Type B pancreatic cell (in vitro differentiated cells): ENCODE measurements around the gene PRICKLE2. TPM values are rescaled to one million over a fixed set of nuclear protein-coding genes. Genes with fewer than 3 reads are reported as not detected.

Experiments used
- DNase-seq: peaks from one replicate; pipeline ENCODE4 v3.0.0; 2021; ENCODE audit warnings: mixed read lengths; ENCODE audit not compliant: unreplicated experiment; ENCODE audit errors: extremely low spot score
- H3K27ac Mint-ChIP-seq: 2 replicates; pipeline ENCODE4 v1.8.0; 2021; ENCODE audit warnings: mild to moderate bottlenecking, mixed read lengths
- H3K27me3 Mint-ChIP-seq: 2 replicates; pipeline ENCODE4 v1.8.0; 2021; ENCODE audit warnings: mixed read lengths
- H3K36me3 Mint-ChIP-seq: 2 replicates; pipeline ENCODE4 v1.8.0; 2021; ENCODE audit warnings: mixed read lengths
- H3K4me1 Mint-ChIP-seq: one replicate; pipeline ENCODE4 v1.8.0; 2021; ENCODE audit warnings: mixed read lengths; ENCODE audit not compliant: unreplicated experiment
- H3K4me3 Mint-ChIP-seq: 2 replicates; pipeline ENCODE4 v1.8.0; 2021; ENCODE audit warnings: mild to moderate bottlenecking, mixed read lengths
- H3K9me3 Mint-ChIP-seq: 2 replicates; pipeline ENCODE4 v1.8.0; 2021; ENCODE audit warnings: mixed read lengths
- CTCF ChIP-seq: fragments of 200-600 bp; sonication (generic); conservative IDR thresholded peaks from 2 replicates; pipeline ENCODE4 v1.5.0; 2021; ENCODE audit warnings: antibody characterized with exemption, mild to moderate bottlenecking
- total RNA-seq: library from RNA; stranded (reverse); gene quantifications from 2 replicates; pipeline ENCODE4 v1.2.1, GENCODE V29; 2021; ENCODE audit warnings: low replicate concordance

PRICKLE2 gene
- total RNA-seq, 1 donor from 2014 or later: 23.6 TPM

DNA sequence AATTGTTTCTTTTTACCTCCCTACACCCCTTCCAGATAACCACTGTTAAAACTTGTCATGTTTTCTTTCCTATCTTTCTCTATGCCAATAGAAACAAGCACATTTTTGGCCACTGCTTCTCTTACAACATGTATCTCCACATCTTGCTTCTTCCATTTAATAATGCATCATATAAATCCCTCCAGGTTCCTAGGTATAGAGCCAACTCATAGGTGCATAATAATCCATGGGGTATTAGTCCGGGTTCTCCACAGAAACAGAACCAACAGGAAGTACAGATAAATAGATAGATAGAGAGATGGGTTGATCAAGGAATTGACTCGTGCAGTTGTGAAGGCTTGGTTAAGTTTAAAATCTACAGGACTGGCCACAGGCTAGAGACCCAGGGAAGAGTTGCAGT lies 160.5 kb downstream of the PRICKLE2 start:
- Mint-ChIP-seq H3K4me3 (no peak overlapping the region), H3K4me1 (peaks cover 25% of the 10 kb centered on the region), H3K36me3 (no peaks in the 10 kb centered on the region), H3K27ac (no peak overlapping the region), H3K9me3 (peaks cover 15% of the 10 kb centered on the region), H3K27me3 (peaks cover 4% of the 10 kb centered on the region)
- no peak for DNase-seq
- TF ChIP-seq CTCF: no peak

DNA sequence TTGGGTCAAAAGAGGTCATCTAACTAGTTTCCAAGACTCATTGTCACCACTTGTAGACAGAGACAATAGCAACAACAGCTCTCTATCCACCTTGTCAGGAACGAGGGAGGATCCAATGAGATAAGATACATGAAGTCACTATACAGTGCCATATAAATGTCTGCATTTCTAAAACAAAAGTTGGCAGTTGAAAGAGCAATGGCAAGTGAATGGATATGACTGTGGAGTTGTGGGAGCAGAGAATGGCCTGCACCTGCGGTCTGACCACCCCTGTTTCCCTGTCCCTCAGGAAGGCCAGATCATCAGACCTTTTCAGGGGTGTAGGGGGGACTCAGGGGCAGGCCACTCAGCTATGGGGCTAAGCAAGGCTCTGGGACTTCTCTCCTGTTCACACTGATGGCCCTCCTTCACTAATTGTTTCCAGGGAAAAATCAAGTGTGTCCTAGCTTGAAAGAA lies 161.3 kb downstream of the PRICKLE2 start:
- Mint-ChIP-seq H3K9me3 (peaks cover 7% of the 10 kb centered on the region), H3K4me1 (peaks cover 30% of the 10 kb centered on the region), H3K27me3 (peaks cover 7% of the 10 kb centered on the region), H3K4me3 (no peak overlapping the region), H3K27ac (peak overlapping the region; percentile 17), H3K36me3 (no peaks in the 10 kb centered on the region)
- no peak for DNase-seq
- no peak for TF ChIP-seq CTCF

GRCh38 chr3:64063207-64063982 lies 161.9 kb downstream of the PRICKLE2 start:
- Mint-ChIP-seq H3K4me1 (peaks cover 37% of the 10 kb centered on the region), H3K27me3 (peaks cover 7% of the 10 kb centered on the region), H3K27ac (peak overlapping the region; percentile 17), H3K9me3 (peaks cover 3% of the 10 kb centered on the region), H3K36me3 (no peaks in the 10 kb centered on the region), H3K4me3 (no peak overlapping the region)
- no peak for TF ChIP-seq CTCF
- no peak for DNase-seq

DNA sequence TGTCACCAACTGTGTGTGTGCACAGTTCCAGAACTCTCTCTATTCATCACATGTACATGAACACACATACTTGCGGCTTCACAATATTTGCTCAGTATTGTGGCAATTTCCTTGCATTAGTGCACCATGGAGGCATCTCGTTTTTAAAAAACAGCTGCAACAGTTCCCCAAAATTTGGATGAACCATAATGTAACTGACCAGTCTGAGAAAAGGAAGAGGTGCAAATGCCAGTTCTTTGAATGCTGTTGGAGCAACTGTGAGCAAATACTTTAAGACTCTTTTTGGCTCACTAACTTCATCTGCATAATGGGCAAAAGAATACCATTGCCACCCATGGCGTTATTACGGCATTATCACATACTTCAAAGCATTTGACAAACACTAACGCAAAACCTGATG lies 163.6 kb downstream of the PRICKLE2 start:
- Mint-ChIP-seq H3K27ac (no peak overlapping the region), H3K4me1 (peaks cover 34% of the 10 kb centered on the region), H3K36me3 (no peaks in the 10 kb centered on the region), H3K27me3 (peaks cover 7% of the 10 kb centered on the region), H3K4me3 (no peak overlapping the region), H3K9me3 (no peaks in the 10 kb centered on the region)
- DNase-seq: no peak
- no peak for TF ChIP-seq CTCF

DNA sequence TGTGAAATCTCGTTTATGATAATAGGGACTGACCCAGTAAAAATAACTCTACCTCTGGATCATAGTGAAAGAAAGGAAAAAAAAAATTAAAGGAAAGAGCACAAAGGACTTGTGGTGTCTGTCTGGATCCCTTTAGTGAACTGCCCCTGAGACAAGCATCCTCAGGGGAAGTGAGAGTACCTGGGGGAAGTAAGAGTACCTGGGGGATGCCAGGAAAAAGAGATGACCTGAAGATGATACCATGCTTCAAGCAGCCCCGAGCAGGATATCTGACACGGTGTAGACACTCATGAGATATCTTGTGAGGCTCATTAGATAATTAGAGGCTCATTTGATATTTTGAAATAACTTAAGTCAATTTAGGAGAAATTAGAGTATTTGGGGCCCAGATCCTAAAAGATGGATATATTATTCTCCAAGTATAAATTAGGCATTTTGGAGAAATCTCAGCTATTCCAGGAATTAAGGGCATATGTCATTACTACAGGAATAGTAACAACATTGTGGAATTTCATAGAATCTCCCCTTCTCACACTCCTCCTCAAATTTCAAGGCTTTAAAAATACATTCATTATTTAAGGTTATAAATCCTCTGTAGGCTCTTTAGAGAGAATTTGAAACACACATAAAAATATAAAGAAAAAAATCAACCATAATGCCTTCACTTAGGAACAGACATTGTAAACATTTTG lies 165.6 kb downstream of the PRICKLE2 start:
- DNase-seq: no peak
- peaks cover 30% of the 10 kb centered on the region for H3K4me1 Mint-ChIP-seq
- H3K9me3 Mint-ChIP-seq: no peaks in the 10 kb centered on the region
- TF ChIP-seq CTCF: no peak
- no peak overlapping the region for H3K4me3 Mint-ChIP-seq
- peaks cover 10% of the 10 kb centered on the region for H3K27me3 Mint-ChIP-seq
- H3K36me3 Mint-ChIP-seq: no peaks in the 10 kb centered on the region
- no peak overlapping the region for H3K27ac Mint-ChIP-seq
